ENCODE results near the gene ANAPC16. TPM values are rescaled to one million over a fixed set of nuclear protein-coding genes. Genes with fewer than 3 reads are reported as not detected.
"Not testable (repeated sequence)": the region's sequence is repeated elsewhere in the genome, so short reads cannot be mapped to it uniquely, and the experiment has no call there.

Gene ANAPC16
- total and polyA plus RNA-seq, 2 of the 4 experiments (the other 2 are of a cell fraction), result 25.2 to 26.3 TPM

GRCh38 chr10:72278668-72279393 is 63.0 kb downstream of the ANAPC16 start:
- no peak overlapping the region for H4K91ac ChIP-seq (ENCODE audit: insufficient read depth, low read depth, low read length)
- ChIA-PET CTCF (interaction anchor here (1.1 kb wide), 1 partner anchor 48 kb away, joined by 3 read pairs; no protein-coding TSS in a partner anchor), POLR2A (ENCODE audit: unreplicated experiment) (interaction anchor here (1.3 kb wide), 1 partner anchor 18 kb away, joined by 3 read pairs; no protein-coding TSS in a partner anchor)
- H2AFZ ChIP-seq (replicated peaks; ENCODE audit: low read length, poor library complexity), result no peak overlapping the region
- no peak overlapping the region for H4K8ac ChIP-seq (ENCODE audit: low read depth in 2 of 2, low read length in 2 of 2)
- H3K79me1 ChIP-seq (ENCODE audit: low read depth in 1 of 2, low read length in 2 of 2), result peaks cover 10 to 27% of the 10 kb centered on the region in 2 experiments; a peak in 3 of 4 replicates
- no peak overlapping the region for H2AK9ac ChIP-seq (replicated peaks; ENCODE audit: low read depth, low read length, poor library complexity)
- no peak overlapping the region for H4K5ac ChIP-seq (ENCODE audit: low read depth, low read length)
- no peak overlapping the region for H3K9ac ChIP-seq (ENCODE audit: low read depth, low read length)
- no peak overlapping the region for H3K4ac ChIP-seq (ENCODE audit: low read depth, low read length)
- H3K36me3 ChIP-seq (ENCODE audit: control insufficient read depth, insufficient read depth, low read length), result peaks cover 24% of the 10 kb centered on the region
- no peak overlapping the region for H3K23ac ChIP-seq (ENCODE audit: low read depth, low read length)
- H2AK5ac ChIP-seq (ENCODE audit: low read depth, low read length), result no peak overlapping the region; the same call in 1 of the 2 replicates
- H2BK5ac ChIP-seq (ENCODE audit: low read depth, low read length, poor library complexity, severe bottlenecking), result no peak overlapping the region
- no peak for TF ChIP-seq POLR2A (IDR thresholded peaks at IDR 0.05; ENCODE audit: low read depth, low read length)
- TF ChIP-seq CHD1 (IDR thresholded peaks at IDR 0.05; ENCODE audit: low read depth, low read length), result no peak
- no peak for TF ChIP-seq FOS (IDR thresholded peaks at IDR 0.05; ENCODE audit: low read depth, low read length)
- TF ChIP-seq RAD21 (IDR thresholded peaks at IDR 0.05; ENCODE audit: low read length), result no peak
- no peak overlapping the region for H2BK120ac ChIP-seq (ENCODE audit: low read depth, low read length)
- no peak overlapping the region for H2BK15ac ChIP-seq (ENCODE audit: low read depth, low read length)
- no peaks in the 10 kb centered on the region for H3K27me3 ChIP-seq (ENCODE audit: control insufficient read depth, insufficient read depth, low read length)
- ATAC-seq (ENCODE audit: low read depth), result no peak
- no peak overlapping the region for H3K4me3 ChIP-seq (ENCODE audit: insufficient read depth, low read depth, low read length)
- no peaks in the 10 kb centered on the region for H3K9me3 ChIP-seq (ENCODE audit: control insufficient read depth, insufficient read depth, low read length)
- WGBS, 2 experiments (ENCODE audit: extremely low coverage in 2 of 2, insufficient read length in 1 of 2), result no CpG with 5 or more reads among the region's 5 CpGs
- H3K56ac ChIP-seq (ENCODE audit: extremely low read depth, insufficient read depth, low read length), result no peak overlapping the region
- peaks cover 5% of the 10 kb centered on the region; the same call in 1 of the 2 replicates for H3K4me1 ChIP-seq (ENCODE audit: control insufficient read depth, insufficient read depth, low read length)
- H3K27ac ChIP-seq (ENCODE audit: insufficient read depth, low read length), result no peak overlapping the region
- no peak overlapping the region for H3K18ac ChIP-seq (ENCODE audit: low read depth, low read length)
- in situ Hi-C loops (cut with MboI; ENCODE audit: low sequenced_read_pairs) (no loop called here), dilution Hi-C loops (cut with HindIII; ENCODE audit: low sequenced_read_pairs, unreplicated experiment) (no loop called here), intact Hi-C loops (cut with micrococcal nuclease) (no loop called here)
- no peak overlapping the region for H2BK20ac ChIP-seq (ENCODE audit: low read depth, low read length)
- no TSS peak for BruUV-seq (replicated peaks)
- H3K4me2 ChIP-seq (ENCODE audit: low read depth, low read length), result no peak overlapping the region
- H3K9me1 ChIP-seq (ENCODE audit: insufficient read depth, low read length), result peaks cover 3% of the 10 kb centered on the region; the same call in 1 of the 2 replicates
- no peak for DNase-seq
- peaks cover 37% of the 10 kb centered on the region for H4K20me1 ChIP-seq (ENCODE audit: insufficient read depth, low read length)
- H3K14ac ChIP-seq (replicated peaks; ENCODE audit: low read depth, low read length), result no peak overlapping the region

- no CpG with 5 or more reads among the region's 7 CpGs for WGBS, 2 experiments (ENCODE audit: extremely low coverage in 2 of 2, insufficient read length in 1 of 2)
- H3K9me1 ChIP-seq (ENCODE audit: insufficient read depth, low read length); H4K8ac ChIP-seq (ENCODE audit: low read depth in 2 of 2, low read length in 2 of 2); H2BK15ac ChIP-seq (ENCODE audit: low read depth, low read length); H3K9me3 ChIP-seq (ENCODE audit: control insufficient read depth, insufficient read depth, low read length); dilution Hi-C loops (cut with HindIII; ENCODE audit: low sequenced_read_pairs, unreplicated experiment); H2BK5ac ChIP-seq (ENCODE audit: low read depth, low read length, poor library complexity, severe bottlenecking); intact Hi-C loops (cut with micrococcal nuclease); H2AFZ ChIP-seq (replicated peaks; ENCODE audit: low read length, poor library complexity); in situ Hi-C loops (cut with MboI; ENCODE audit: low sequenced_read_pairs); H3K56ac ChIP-seq (ENCODE audit: extremely low read depth, insufficient read depth, low read length); H3K18ac ChIP-seq (ENCODE audit: low read depth, low read length); H2BK20ac ChIP-seq (ENCODE audit: low read depth, low read length); H3K27ac ChIP-seq (ENCODE audit: insufficient read depth, low read length); H4K91ac ChIP-seq (ENCODE audit: insufficient read depth, low read depth, low read length); H3K23ac ChIP-seq (ENCODE audit: low read depth, low read length); H3K4ac ChIP-seq (ENCODE audit: low read depth, low read length); ATAC-seq (ENCODE audit: low read depth); POLR2A ChIA-PET (ENCODE audit: unreplicated experiment); H3K4me3 ChIP-seq (ENCODE audit: insufficient read depth, low read depth, low read length); H3K27me3 ChIP-seq (ENCODE audit: control insufficient read depth, insufficient read depth, low read length); H4K5ac ChIP-seq (ENCODE audit: low read depth, low read length); H3K4me2 ChIP-seq (ENCODE audit: low read depth, low read length); H2AK9ac ChIP-seq (replicated peaks; ENCODE audit: low read depth, low read length, poor library complexity); H3K9ac ChIP-seq (ENCODE audit: low read depth, low read length); H2AK5ac ChIP-seq (ENCODE audit: low read depth, low read length); BruUV-seq (replicated peaks); CTCF ChIA-PET; DNase-seq; H2BK120ac ChIP-seq (ENCODE audit: low read depth, low read length); H3K14ac ChIP-seq (replicated peaks; ENCODE audit: low read depth, low read length); H3K4me1 ChIP-seq (ENCODE audit: control insufficient read depth, insufficient read depth, low read length): not testable (repeated sequence)
- H4K20me1 ChIP-seq (ENCODE audit: insufficient read depth, low read length), result peaks cover 29% of the 10 kb centered on the region
- H3K36me3 ChIP-seq (ENCODE audit: control insufficient read depth, insufficient read depth, low read length), result peaks cover 20% of the 10 kb centered on the region
- H3K79me1 ChIP-seq (ENCODE audit: low read depth in 1 of 2, low read length in 2 of 2), result peaks cover 10 to 19% of the 10 kb centered on the region in 2 experiments; a peak in 3 of 4 replicates
These were observed 63.8 kb downstream of the ANAPC16 start for GRCh38 chr10:72279587-72279986.
